ENCODE results near the gene CCDC82.

- TF ChIP-seq CTCF (IDR thresholded peaks at IDR 0.05): no peak
- TF ChIP-seq RFX5 (IDR thresholded peaks at IDR 0.05; ENCODE audit: low read length): no peak
- no peak for TF ChIP-seq TAF1 (IDR thresholded peaks at IDR 0.05; ENCODE audit: borderline replicate concordance, low read depth, low read length)
- no peak for TF ChIP-seq MAX (IDR thresholded peaks at IDR 0.05; ENCODE audit: low read depth)
- no peak for TF ChIP-seq GATA2 (CRISPR knock-in tag; IDR thresholded peaks at IDR 0.05)
- TF ChIP-seq EZH2phosphoT487 (IDR thresholded peaks at IDR 0.05; ENCODE audit: borderline replicate concordance, low read depth): no peak
- no peak for TF ChIP-seq RXRA (IDR thresholded peaks at IDR 0.05; ENCODE audit: borderline replicate concordance, low read depth)
Measured at GRCh38 chr11:96323642-96323985, 66.1 kb downstream of the CCDC82 start.
